CD4-positive, alpha-beta T cell (primary cell): ENCODE data around the gene CAMK4. TPM values are rescaled to one million over a fixed set of nuclear protein-coding genes. Genes with fewer than 3 reads are reported as not detected.
A peak's percentile ranks its signal among the peaks of the same experiment; 100 is the strongest.
"Not testable (repeated sequence)": the region's sequence is repeated elsewhere in the genome, so short reads cannot be mapped to it uniquely, and the experiment has no call there.

ENCODE experiments used
- ATAC-seq: fragments of 200-7000 bp; cut with Tn5 transposase; one replicate; pipeline ENCODE4 v1.10.0; 2022; ENCODE audit warnings: mild to moderate bottlenecking; ENCODE audit not compliant: poor library complexity
- CTCF ChIA-PET: fragments of 350-600 bp; sonication (Branson Sonifier 250); formaldehyde crosslinking; loops from one replicate; lab custom pipeline; 2021; ENCODE audit warnings: antibody characterized with exemption, inconsistent platforms; lab: Charles Lee
- POLR2A ChIA-PET: fragments of 350-600 bp; sonication (Branson Sonifier 250); formaldehyde crosslinking; loops from one replicate; lab custom pipeline; 2021; ENCODE audit warnings: antibody characterized with exemption, inconsistent platforms; lab: Charles Lee
- DNase-seq, 14 experiments: peaks; one replicate each; pipeline ENCODE4 v3.0.0-alpha.2; 2013 to 2020; ENCODE audit warnings: mixed read lengths in 2 of 14
- H3K27ac ChIP-seq, 2 donors: one replicate each; pipeline versions ENCODE4 v1.5.1 to v1.7.0; 2013; ENCODE audit warnings: low read length in 2 of 2, low read depth in 1 of 2, mild to moderate bottlenecking in 1 of 2
- H3K27me3 ChIP-seq, 2 experiments: 1 replicate in 1 of 2; 2 replicates in 1 of 2; pipeline versions ENCODE4 v1.6.1 to v1.7.0; 2013; ENCODE audit warnings: low read length in 2 of 2, control low read depth in 1 of 2, mild to moderate bottlenecking in 1 of 2, moderate library complexity in 1 of 2; ENCODE audit not compliant: insufficient read depth in 2 of 2, control insufficient read depth in 1 of 2
- H3K36me3 ChIP-seq: one replicate; pipeline ENCODE4 v1.6.1; 2013; ENCODE audit warnings: low read length, control low read depth; ENCODE audit not compliant: insufficient read depth
- H3K4me1 ChIP-seq: one replicate; pipeline ENCODE4 v1.6.1; 2013; ENCODE audit warnings: low read length, control low read depth; ENCODE audit not compliant: insufficient read depth
- H3K4me3 ChIP-seq: one replicate; pipeline ENCODE4 v1.5.1; 2013; ENCODE audit warnings: mild to moderate bottlenecking, low read length, moderate library complexity
- H3K9me3 ChIP-seq, 2 experiments: 1 replicate in 1 of 2; 2 replicates in 1 of 2; pipeline versions ENCODE4 v1.6.1 to v1.7.0; 2013; ENCODE audit warnings: low read length in 2 of 2, mild to moderate bottlenecking in 2 of 2, control low read depth in 1 of 2, moderate library complexity in 1 of 2; ENCODE audit not compliant: control insufficient read depth in 1 of 2, insufficient read depth in 1 of 2
- H3K27ac Mint-ChIP-seq: one replicate; pipeline ENCODE4 v1.8.0; 2020; ENCODE audit warnings: mixed read lengths
- H3K27me3 Mint-ChIP-seq: one replicate; pipeline ENCODE4 v1.8.0; 2021; ENCODE audit warnings: mixed read lengths
- H3K36me3 Mint-ChIP-seq: one replicate; pipeline ENCODE4 v1.8.0; 2021; ENCODE audit warnings: low read depth, mixed read lengths
- H3K4me1 Mint-ChIP-seq: one replicate; pipeline ENCODE4 v1.8.0; 2021; ENCODE audit warnings: low read depth, mixed read lengths
- H3K4me3 Mint-ChIP-seq: one replicate; pipeline ENCODE4 v1.8.0; 2020; ENCODE audit warnings: mild to moderate bottlenecking, mixed read lengths
- H3K9me3 Mint-ChIP-seq: one replicate; pipeline ENCODE4 v1.8.0; 2020; ENCODE audit warnings: mixed read lengths
- CTCF ChIP-seq: fragments of 200-600 bp; IDR thresholded peaks from one replicate; pipeline ENCODE4 v1.8.0; 2022; ENCODE audit warnings: antibody characterized with exemption, mild to moderate bottlenecking
- intact Hi-C, 2 experiments: fragments of 100-400 bp; cut with DNase I in 1 of 2; cut with micrococcal nuclease in 1 of 2; formaldehyde crosslinking; loops; one replicate each; pipeline versions ENCODE4 v1.15.1 to v1.9.0; 2023 to 2025; cut with DNase I, micrococcal nuclease
- total RNA-seq, 174 experiments: library from RNA in 2 of 174; stranded (reverse) in 2 of 174; gene quantifications; one replicate each; pipeline ENCODE4 v1.2.3 and lab custom pipeline; 2021 to 2026

Gene CAMK4
- total RNA-seq, 2 experiments from 2014 or later: 202 to 225 TPM

GRCh38 chr5:111404270-111404769 is 180.1 kb downstream of the CAMK4 start:
- CTCF ChIA-PET: no interaction called here

GRCh38 chr5:111407562-111407961 is 183.4 kb downstream of the CAMK4 start:
- Histone ChIP-seq H3K27ac (no peak overlapping the region), H3K27me3 (no peaks in the 10 kb centered on the region), H3K36me3 (peaks cover 19% of the 10 kb centered on the region), H3K4me3 (no peak overlapping the region), H3K9me3 (peaks cover 0 to 10% of the 10 kb centered on the region in 2 experiments), H3K4me1 (no peaks in the 10 kb centered on the region)
- CTCF ChIA-PET: interaction anchor here (0.7 kb wide), 1 partner anchor 747 kb away, joined by 3 read pairs; no protein-coding TSS in a partner anchor
- Mint-ChIP-seq H3K27ac (peak overlapping the region; percentile 3), H3K4me3 (no peak overlapping the region), H3K9me3 (no peaks in the 10 kb centered on the region), H3K27me3 (no peaks in the 10 kb centered on the region), H3K4me1 (peaks cover 30% of the 10 kb centered on the region), H3K36me3 (peaks cover 100% of the 10 kb centered on the region)
- DNase-seq: no peak
- no peak for ATAC-seq
- intact Hi-C loops: no loop called here
- POLR2A ChIA-PET: no interaction called here
- no peak for TF ChIP-seq CTCF

More at GRCh38 chr5:111404270-111404769, 180.1 kb downstream of the CAMK4 start:
- peaks cover 35% of the 10 kb centered on the region for H3K36me3 ChIP-seq
- no peaks in the 10 kb centered on the region for H3K27me3 Mint-ChIP-seq
- peaks cover 100% of the 10 kb centered on the region for H3K36me3 Mint-ChIP-seq
- intact Hi-C loops: no loop called here
- no peaks in the 10 kb centered on the region for H3K27me3 ChIP-seq
- H3K9me3 Mint-ChIP-seq: no peaks in the 10 kb centered on the region
- no peaks in the 10 kb centered on the region for H3K4me1 ChIP-seq
- DNase-seq (no peak), ATAC-seq (no peak)
- no peak for TF ChIP-seq CTCF
- no peak overlapping the region for H3K27ac ChIP-seq
- H3K27ac Mint-ChIP-seq: no peak overlapping the region
- peaks cover 0 to 10% of the 10 kb centered on the region in 2 experiments for H3K9me3 ChIP-seq
- H3K4me1 Mint-ChIP-seq: peaks cover 32% of the 10 kb centered on the region
- H3K4me3 Mint-ChIP-seq: no peak overlapping the region
- H3K4me3 ChIP-seq: no peak overlapping the region
- POLR2A ChIA-PET: no interaction called here

- Histone ChIP-seq H3K4me1 (no peaks in the 10 kb centered on the region), H3K27ac (no peak overlapping the region), H3K9me3 (peaks cover 0 to 10% of the 10 kb centered on the region in 2 experiments), H3K4me3 (no peak overlapping the region), H3K27me3 (no peaks in the 10 kb centered on the region), H3K36me3 (peaks cover 18% of the 10 kb centered on the region)
- intact Hi-C loops: no loop called here
- Mint-ChIP-seq H3K27me3 (no peaks in the 10 kb centered on the region), H3K36me3 (peaks cover 89% of the 10 kb centered on the region), H3K9me3 (no peaks in the 10 kb centered on the region), H3K27ac (no peak overlapping the region), H3K4me3 (no peak overlapping the region), H3K4me1 (peaks cover 25% of the 10 kb centered on the region)
- ATAC-seq: no peak
- no peak for TF ChIP-seq CTCF
- ChIA-PET POLR2A (no interaction called here), CTCF (no interaction called here)
- DNase-seq: no peak
Observed at GRCh38 chr5:111408817-111409216, 184.6 kb downstream of the CAMK4 start.

GRCh38 chr5:111409266-111409665 is 185.1 kb downstream of the CAMK4 start:
- Histone ChIP-seq H3K9me3 (peaks cover 0 to 10% of the 10 kb centered on the region in 2 experiments), H3K36me3 (peaks cover 14% of the 10 kb centered on the region)
- H3K27ac Mint-ChIP-seq, POLR2A ChIA-PET, DNase-seq, H3K27me3 ChIP-seq, H3K4me1 ChIP-seq, H3K4me3 Mint-ChIP-seq, intact Hi-C loops, H3K27ac ChIP-seq, H3K27me3 Mint-ChIP-seq, H3K9me3 Mint-ChIP-seq, H3K4me3 ChIP-seq, CTCF ChIA-PET, ATAC-seq: not testable (repeated sequence)
- peaks cover 89% of the 10 kb centered on the region for H3K36me3 Mint-ChIP-seq
- H3K4me1 Mint-ChIP-seq: peaks cover 23% of the 10 kb centered on the region

GRCh38 chr5:111410067-111410466 is 185.9 kb downstream of the CAMK4 start:
- DNase-seq, H3K4me1 ChIP-seq, CTCF ChIA-PET, H3K27me3 ChIP-seq, ATAC-seq, H3K27me3 Mint-ChIP-seq, POLR2A ChIA-PET, H3K9me3 Mint-ChIP-seq, H3K4me3 ChIP-seq, H3K27ac ChIP-seq, intact Hi-C loops, H3K4me3 Mint-ChIP-seq: not testable (repeated sequence)
- Mint-ChIP-seq H3K4me1 (peaks cover 21% of the 10 kb centered on the region), H3K27ac (peak overlapping the region; percentile 12), H3K36me3 (peaks cover 88% of the 10 kb centered on the region)
- peaks cover 0 to 10% of the 10 kb centered on the region in 2 experiments for H3K9me3 ChIP-seq
- H3K36me3 ChIP-seq: peaks cover 14% of the 10 kb centered on the region
